22Rv1 (cell line): ENCODE results near the gene SP5.

Experiments
- CTCF ChIP-seq: fragments of 450-650 bp; IDR thresholded peaks from 2 replicates; pipeline ENCODE4 v1.5.1; 2017; ENCODE audit warnings: mild to moderate bottlenecking
- ZFX ChIP-seq: fragments of 450-650 bp; IDR thresholded peaks from 2 replicates; pipeline ENCODE4 v1.6.1; 2017; ENCODE audit warnings: antibody characterized with exemption, borderline replicate concordance

GRCh38 chr2:170764880-170765261 lies 49.7 kb downstream of the SP5 start:
- TF ChIP-seq CTCF (no peak), ZFX (no peak)
